ENCODE data around the gene ARHGAP26.

The ARHGAP26 gene

GRCh38 chr5:142881076-142881783, 111.1 kb downstream of the ARHGAP26 start:
- no peak overlapping the region for H3K27ac ChIP-seq (ENCODE audit: low read depth, low read length)

DNA sequence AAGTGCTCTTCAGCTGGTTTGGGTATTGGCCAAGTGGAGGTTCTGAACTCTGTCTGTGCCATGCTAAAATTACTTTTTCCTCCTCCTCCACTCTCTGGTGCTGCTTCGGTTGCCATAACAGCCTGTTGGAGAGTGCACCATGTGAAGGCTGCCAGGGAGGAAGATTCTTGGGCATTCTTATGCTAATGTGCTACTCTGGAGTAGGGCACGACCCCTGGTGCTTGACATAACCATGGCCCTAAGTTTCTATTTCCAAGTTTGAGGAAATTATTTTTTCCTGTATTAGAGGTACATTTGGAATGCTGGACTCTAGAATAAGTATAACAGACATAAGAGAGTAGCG, 111.6 kb downstream of the ARHGAP26 start:
- Histone ChIP-seq H3K9me3 (ENCODE audit: control insufficient read depth, insufficient read depth, low read length) (no peaks in the 10 kb centered on the region), H3K27ac (ENCODE audit: low read depth, low read length) (no peak overlapping the region), H3K27me3 (ENCODE audit: control insufficient read depth, low read length) (peaks cover 3% of the 10 kb centered on the region), H3K36me3 (ENCODE audit: control insufficient read depth, low read length) (no peaks in the 10 kb centered on the region), H3K9me2 (replicated peaks; ENCODE audit: control insufficient read depth, low read length) (no peaks in the 10 kb centered on the region), H3K4me2 (ENCODE audit: low read length) (no peak overlapping the region), H4K20me1 (ENCODE audit: control insufficient read depth, insufficient read depth, low read depth, low read length) (no peaks in the 10 kb centered on the region), H3K79me2 (ENCODE audit: control insufficient read depth, low read length) (no peaks in the 10 kb centered on the region), H3K4me1 (ENCODE audit: control insufficient read depth, low read length) (peaks cover 12% of the 10 kb centered on the region), H3K4me3 (ENCODE audit: low read length) (no peak overlapping the region), H3F3A (ENCODE audit: control insufficient read depth, insufficient read depth) (no peaks in the 10 kb centered on the region)
- TF ChIP-seq CTCF (IDR thresholded peaks at IDR 0.05; ENCODE audit: low read depth, low read length, poor library complexity, severe bottlenecking) = no peak
- TF ChIP-seq EZH2phosphoT487 (IDR thresholded peaks at IDR 0.05; ENCODE audit: borderline replicate concordance, low read length) = no peak

More at GRCh38 chr5:142881076-142881783, 111.1 kb downstream of the ARHGAP26 start:
- H3K9me3 ChIP-seq (ENCODE audit: control insufficient read depth, insufficient read depth, low read length) = no peaks in the 10 kb centered on the region
- H3K36me3 ChIP-seq (ENCODE audit: control insufficient read depth, low read length) = no peaks in the 10 kb centered on the region
- H3K9me2 ChIP-seq (replicated peaks; ENCODE audit: control insufficient read depth, low read length) = no peaks in the 10 kb centered on the region
- no peak overlapping the region for H3K4me2 ChIP-seq (ENCODE audit: low read length)
- H3K4me1 ChIP-seq (ENCODE audit: control insufficient read depth, low read length) = peaks cover 12% of the 10 kb centered on the region
- TF ChIP-seq EZH2phosphoT487 (IDR thresholded peaks at IDR 0.05; ENCODE audit: borderline replicate concordance, low read length) (no peak), CTCF (IDR thresholded peaks at IDR 0.05; ENCODE audit: low read depth, low read length, poor library complexity, severe bottlenecking) (no peak)
- no peak overlapping the region for H3K4me3 ChIP-seq (ENCODE audit: low read length)
- no peaks in the 10 kb centered on the region for H3K79me2 ChIP-seq (ENCODE audit: control insufficient read depth, low read length)
- no peaks in the 10 kb centered on the region for H4K20me1 ChIP-seq (ENCODE audit: control insufficient read depth, insufficient read depth, low read depth, low read length)
- no peaks in the 10 kb centered on the region for H3F3A ChIP-seq (ENCODE audit: control insufficient read depth, insufficient read depth)
- H3K27me3 ChIP-seq (ENCODE audit: control insufficient read depth, low read length) = peaks cover 3% of the 10 kb centered on the region

DNA sequence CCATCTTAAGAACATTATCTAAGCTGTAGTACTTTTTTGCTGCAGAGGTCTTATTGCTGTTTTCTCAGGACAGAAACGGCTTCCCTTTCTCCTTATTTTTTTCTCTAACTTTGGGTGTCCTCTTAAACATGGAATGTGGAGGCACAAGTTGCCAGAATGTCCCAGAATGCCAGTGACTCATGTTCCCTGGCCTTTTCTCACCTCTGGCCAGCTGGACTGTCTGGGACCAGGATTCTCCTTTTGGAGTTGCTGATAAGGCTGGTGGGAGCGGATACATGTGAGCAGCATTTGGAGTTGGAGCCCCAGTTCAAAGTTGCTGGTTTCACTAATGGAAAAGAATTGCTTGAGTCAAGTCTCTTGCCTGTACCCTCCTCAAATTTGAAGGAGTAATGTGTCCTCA, 112.8 kb downstream of the ARHGAP26 start:
- no peaks in the 10 kb centered on the region for H3K36me3 ChIP-seq (ENCODE audit: control insufficient read depth, low read length)
- H4K20me1 ChIP-seq (ENCODE audit: control insufficient read depth, insufficient read depth, low read depth, low read length) = no peaks in the 10 kb centered on the region
- TF ChIP-seq EZH2phosphoT487 (IDR thresholded peaks at IDR 0.05; ENCODE audit: borderline replicate concordance, low read length) (no peak), CTCF (IDR thresholded peaks at IDR 0.05; ENCODE audit: low read depth, low read length, poor library complexity, severe bottlenecking) (no peak)
- no peaks in the 10 kb centered on the region for H3F3A ChIP-seq (ENCODE audit: control insufficient read depth, insufficient read depth)
- no peaks in the 10 kb centered on the region for H3K9me2 ChIP-seq (replicated peaks; ENCODE audit: control insufficient read depth, low read length)
- no peak overlapping the region for H3K4me2 ChIP-seq (ENCODE audit: low read length)
- no peaks in the 10 kb centered on the region for H3K79me2 ChIP-seq (ENCODE audit: control insufficient read depth, low read length)
- no peak overlapping the region for H3K4me3 ChIP-seq (ENCODE audit: low read length)
- H3K27me3 ChIP-seq (ENCODE audit: control insufficient read depth, low read length) = peaks cover 3% of the 10 kb centered on the region
- H3K9me3 ChIP-seq (ENCODE audit: control insufficient read depth, insufficient read depth, low read length) = no peaks in the 10 kb centered on the region
- H3K4me1 ChIP-seq (ENCODE audit: control insufficient read depth, low read length) = peaks cover 12% of the 10 kb centered on the region
- no peak overlapping the region for H3K27ac ChIP-seq (ENCODE audit: low read depth, low read length)

Measured in DOHH2 (cell line).